Stimulated activated CD8-positive, alpha-beta memory T cell treated with anti-CD3 and anti-CD28 coated beads, Interleukin-4, amount 100 ng/mL, for 1 hour (primary cell): Measurements from ENCODE around the gene PPP4R4.
"Not testable (repeated sequence)": the region's sequence is repeated elsewhere in the genome, so short reads cannot be mapped to it uniquely, and the experiment has no call there.

Experiments used
- DNase-seq, 2 donors: peaks; one replicate each; pipeline ENCODE4 v3.0.0-alpha.2; 2020; ENCODE audit warnings: low read depth in 2 of 2, low spot score in 1 of 2

The PPP4R4 gene

GRCh38 chr14:94268582-94268981 lies 94.5 kb downstream of the PPP4R4 start:
- DNase-seq, result not testable (repeated sequence)

- DNase-seq, result no peak
These were observed 95.0 kb downstream of the PPP4R4 start for GRCh38 chr14:94269156-94269555.

- not testable (repeated sequence) for DNase-seq
These were observed 102.9 kb downstream of the PPP4R4 start for GRCh38 chr14:94276898-94277561.

GRCh38 chr14:94278731-94279130 lies 104.6 kb downstream of the PPP4R4 start:
- no peak for DNase-seq

- DNase-seq, result no peak
These were observed 109.0 kb downstream of the PPP4R4 start for GRCh38 chr14:94282991-94283723.

GRCh38 chr14:94284221-94284620 lies 110.1 kb downstream of the PPP4R4 start:
- no peak for DNase-seq

- DNase-seq, result no peak
These were observed 111.0 kb downstream of the PPP4R4 start for GRCh38 chr14:94285158-94285557.

GRCh38 chr14:94288610-94289465 lies 114.7 kb downstream of the PPP4R4 start:
- no peak for DNase-seq

GRCh38 chr14:94290197-94290596 lies 116.1 kb downstream of the PPP4R4 start:
- no peak for DNase-seq

- DNase-seq, result no peak
These were observed 117.2 kb downstream of the PPP4R4 start for GRCh38 chr14:94291159-94291905.

- no peak for DNase-seq
These were observed 117.9 kb downstream of the PPP4R4 start for GRCh38 chr14:94291906-94292525.

- DNase-seq, result no peak
These were observed 118.4 kb downstream of the PPP4R4 start for GRCh38 chr14:94292526-94292871.

- DNase-seq, result no peak
These were observed 118.9 kb downstream of the PPP4R4 start, which contains the start of gene SERPINA10 for GRCh38 chr14:94292872-94293577. Gene SERPINA10, minus strand, starts transcription at chr14:94293268. Its CDS starts 2,675 bp downstream, at chr14:94290593.

- no peak for DNase-seq
These were observed 119.4 kb downstream of the PPP4R4 start for GRCh38 chr14:94293578-94293924.

- no peak for DNase-seq
These were observed 121.4 kb downstream of the PPP4R4 start for GRCh38 chr14:94295360-94296180.

- DNase-seq, result not testable (repeated sequence)
These were observed 122.0 kb downstream of the PPP4R4 start for GRCh38 chr14:94296181-94296545.

GRCh38 chr14:94298130-94298529 lies 124.0 kb downstream of the PPP4R4 start:
- DNase-seq, result no peak

GRCh38 chr14:94303111-94303510 lies 129.0 kb downstream of the PPP4R4 start:
- DNase-seq, result no peak

GRCh38 chr14:94304243-94304642 lies 130.1 kb downstream of the PPP4R4 start:
- DNase-seq, result no peak
